Stimulated activated CD4-positive, alpha-beta T cell treated with anti-CD3 and anti-CD28 coated beads, Interleukin-12 subunit alpha, Interleukin-12 subunit beta, amount 100 ng/mL, for 24 hours (primary cell): ENCODE results near the gene FAM81A.
"Not testable (repeated sequence)": the region's sequence is repeated elsewhere in the genome, so short reads cannot be mapped to it uniquely, and the experiment has no call there.

ENCODE experiments used
- DNase-seq, 2 experiments: peaks; one replicate each; pipeline ENCODE4 v3.0.0-alpha.2; 2020; ENCODE audit warnings: low read depth in 2 of 2

Gene FAM81A

DNA sequence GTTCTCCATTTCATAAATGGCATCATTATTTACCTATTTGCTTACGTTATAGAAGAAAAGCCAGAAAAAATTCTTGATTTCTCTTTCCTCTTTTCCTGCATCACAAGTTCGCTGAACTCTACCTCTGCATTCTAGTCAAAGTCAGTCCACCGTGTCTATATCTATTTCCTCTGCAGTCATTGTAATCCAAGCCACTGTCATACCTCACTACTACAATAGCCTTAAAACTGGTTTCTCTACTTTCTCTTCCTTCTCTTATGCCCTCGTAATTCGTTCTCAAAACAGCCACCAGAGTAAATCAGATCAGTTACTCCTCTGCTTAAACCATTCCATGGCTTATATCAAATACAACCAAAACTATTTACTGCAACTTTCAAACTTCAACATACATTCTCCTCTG, 13.4 kb upstream of the FAM81A start:
- DNase-seq = no peak

DNA sequence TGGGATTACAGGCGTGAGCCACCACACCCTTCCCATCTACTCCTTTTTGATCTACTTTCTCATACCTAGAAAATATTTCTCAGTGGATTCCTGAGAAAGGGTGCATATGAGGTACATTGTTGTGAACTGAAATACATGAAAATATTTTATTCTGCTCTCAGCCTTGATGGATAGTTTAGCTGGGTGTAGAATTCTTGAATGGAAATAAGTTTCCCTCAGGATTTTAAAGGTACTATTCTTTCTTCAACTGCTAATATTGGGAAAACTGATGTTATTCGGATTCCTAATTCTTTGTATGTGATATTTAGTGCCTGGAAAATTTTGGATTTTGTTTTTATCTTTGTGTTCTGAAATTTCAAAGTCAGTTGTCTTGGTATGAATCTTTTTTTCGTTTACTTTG, 9.1 kb upstream of the FAM81A start:
- DNase-seq = not testable (repeated sequence)

GRCh38 chr15:59432389-59432788, 5.6 kb upstream of the FAM81A start:
- DNase-seq = no peak

DNA sequence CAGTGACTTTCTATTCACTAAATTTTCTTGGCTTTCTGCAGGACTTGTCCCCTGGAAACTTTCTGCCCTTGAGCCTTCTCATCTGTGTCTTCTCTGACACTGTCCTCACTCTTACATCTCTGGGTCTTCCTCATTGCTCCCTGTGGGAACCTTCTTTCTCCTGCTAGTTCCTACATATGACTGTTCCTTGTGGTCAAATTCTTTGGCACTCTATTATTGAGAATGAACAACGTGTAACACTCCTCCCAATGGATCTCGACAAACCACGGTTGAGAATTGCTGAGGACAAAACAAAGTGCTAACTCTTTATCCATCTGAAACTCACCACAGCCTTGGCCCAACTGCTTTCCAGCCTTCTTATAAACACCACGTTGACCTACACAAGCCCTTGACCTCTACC, 3.5 kb upstream of the FAM81A start:
- DNase-seq = no peak

DNA sequence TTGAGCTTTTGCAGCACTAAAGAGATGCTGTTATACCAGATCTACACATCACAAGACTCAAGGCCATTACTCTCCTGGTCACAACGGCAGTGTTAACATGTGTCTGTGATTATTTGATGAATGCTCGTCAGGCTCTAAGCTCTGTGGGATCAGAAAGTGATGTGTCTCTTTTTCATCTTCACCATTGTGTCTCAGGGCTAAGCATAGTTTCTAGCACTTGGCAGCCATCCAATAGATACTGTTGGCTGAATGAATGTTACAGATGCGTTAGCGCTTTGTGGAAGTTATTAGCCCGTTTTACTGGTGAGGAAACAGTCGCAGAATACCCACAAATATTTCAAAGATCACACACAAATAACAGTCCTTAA, 1.2 kb upstream of the FAM81A start:
- no peak for DNase-seq

- no peak for DNase-seq
Observed at GRCh38 chr15:59437142-59437816, 707 bp upstream of the FAM81A start.

DNA sequence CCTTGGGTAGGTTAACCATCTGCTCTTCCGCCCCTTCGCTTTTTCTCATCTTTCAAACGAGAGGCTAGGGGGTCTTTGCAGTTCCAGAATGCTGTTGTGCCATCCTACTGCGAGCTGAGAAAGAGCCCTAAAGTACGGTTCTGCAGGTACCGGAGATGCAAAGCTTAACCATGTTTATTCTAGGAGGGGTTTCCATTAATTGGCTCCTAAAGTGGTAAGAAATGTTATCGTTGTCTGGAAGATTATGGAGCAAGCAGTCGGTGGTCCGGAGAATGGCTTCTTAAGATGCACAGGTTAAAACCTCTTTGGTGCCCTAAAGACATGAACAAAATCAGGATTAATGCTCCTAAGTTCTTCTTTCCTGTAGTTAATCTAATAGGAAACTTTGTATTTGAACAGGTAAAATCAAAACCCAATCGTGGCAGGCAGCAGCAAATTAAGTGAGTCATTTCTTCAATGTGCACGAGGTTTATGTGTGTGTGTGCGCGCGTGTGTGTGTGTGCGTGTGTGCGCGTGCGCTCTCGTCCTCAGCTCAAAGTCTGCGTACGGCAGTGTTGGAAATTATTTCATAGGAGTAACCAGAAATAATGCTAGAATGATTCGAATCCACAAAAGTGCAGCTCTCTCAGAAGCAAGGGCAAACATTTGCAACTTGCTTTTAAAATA, 772 bp downstream of the FAM81A start:
- no peak for DNase-seq

DNA sequence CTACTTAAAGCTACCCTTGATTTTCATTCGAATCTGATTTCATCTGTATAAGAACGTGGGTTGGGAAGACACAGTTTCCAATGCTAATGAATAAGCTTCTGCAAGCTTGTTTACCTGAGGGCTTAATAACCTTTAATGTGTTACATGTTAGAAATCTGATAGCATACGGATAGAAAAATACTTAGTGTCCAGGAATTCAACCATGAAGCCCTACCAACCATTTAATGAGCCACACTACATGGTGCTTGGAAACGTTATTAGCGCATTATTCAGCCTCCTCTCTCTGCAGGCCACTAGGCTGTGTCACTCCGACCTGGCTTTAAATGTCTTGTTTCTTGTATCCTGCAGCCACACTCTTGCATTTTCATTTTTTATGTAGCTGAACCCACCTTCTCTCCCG, 1.6 kb downstream of the FAM81A start:
- DNase-seq = no peak

DNA sequence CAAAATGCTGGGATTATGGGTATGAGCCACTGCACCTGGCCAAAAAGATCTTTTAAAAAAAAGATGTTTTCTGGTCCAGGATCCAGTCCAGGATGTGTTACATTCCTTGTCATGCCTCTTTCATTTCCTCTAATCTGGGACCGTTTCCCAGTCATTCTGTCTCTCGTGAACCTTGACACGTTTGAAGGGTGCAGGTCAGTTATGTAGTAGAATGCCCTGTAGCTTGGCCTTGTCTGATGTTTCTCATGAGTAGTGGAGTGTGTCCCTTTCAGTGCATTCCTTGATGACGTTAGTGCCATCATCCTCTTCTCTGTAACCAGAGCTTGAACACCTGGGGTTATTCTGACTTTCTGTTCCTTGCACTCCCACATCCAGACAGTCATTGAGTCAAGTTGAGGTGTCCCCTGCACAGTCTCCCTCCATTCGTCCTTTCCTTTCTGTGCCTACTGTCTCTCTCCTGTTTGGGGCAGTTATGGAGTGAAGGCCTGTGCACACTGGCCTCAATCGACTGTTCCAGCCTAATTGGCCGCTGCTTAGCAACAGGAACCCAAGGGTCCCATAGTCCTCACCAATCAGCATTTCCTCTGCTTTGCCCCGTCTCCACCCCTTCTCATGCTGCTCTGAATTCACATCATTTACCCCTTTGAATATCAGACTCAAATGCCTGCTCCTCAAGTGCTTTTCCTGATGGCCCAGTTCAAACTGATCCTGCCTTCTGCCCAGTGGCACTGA, 5.5 kb downstream of the FAM81A start:
- no peak for DNase-seq

DNA sequence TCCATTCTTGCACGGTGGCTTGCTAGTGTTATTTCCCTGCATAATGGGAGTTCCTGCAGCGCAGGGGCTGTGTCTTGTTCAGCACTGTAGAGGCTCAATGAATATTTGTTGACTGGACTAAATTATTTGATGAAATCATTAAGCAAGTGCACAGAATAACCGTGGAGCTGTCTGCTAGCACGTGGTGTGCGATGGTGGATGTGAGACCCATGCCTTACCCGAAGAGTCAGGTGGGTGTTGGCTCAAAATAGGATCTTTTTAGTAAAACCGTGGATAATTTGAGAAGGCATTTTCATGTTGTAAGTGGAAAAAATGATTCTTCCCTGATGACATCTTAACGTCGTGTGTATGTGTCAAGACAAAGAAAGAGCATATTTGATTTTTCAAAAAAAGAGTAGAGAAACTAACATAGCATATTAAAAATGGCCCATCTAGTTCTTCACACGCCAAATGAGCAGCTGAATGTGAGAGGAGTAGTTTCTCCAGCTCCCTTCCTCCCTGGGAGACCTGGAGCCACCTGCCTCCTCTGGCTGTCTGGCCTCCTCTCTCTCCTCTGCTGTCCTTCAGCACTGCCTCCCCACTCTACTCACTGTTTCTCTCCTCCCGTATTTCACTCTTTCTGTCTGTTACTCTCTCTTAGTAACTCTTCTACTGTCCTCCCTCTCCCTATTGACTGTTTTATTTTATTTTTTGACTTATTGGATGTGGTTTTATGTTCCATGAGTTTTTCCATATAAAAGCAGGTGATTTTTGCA, 6.3 kb downstream of the FAM81A start:
- DNase-seq = no peak

DNA sequence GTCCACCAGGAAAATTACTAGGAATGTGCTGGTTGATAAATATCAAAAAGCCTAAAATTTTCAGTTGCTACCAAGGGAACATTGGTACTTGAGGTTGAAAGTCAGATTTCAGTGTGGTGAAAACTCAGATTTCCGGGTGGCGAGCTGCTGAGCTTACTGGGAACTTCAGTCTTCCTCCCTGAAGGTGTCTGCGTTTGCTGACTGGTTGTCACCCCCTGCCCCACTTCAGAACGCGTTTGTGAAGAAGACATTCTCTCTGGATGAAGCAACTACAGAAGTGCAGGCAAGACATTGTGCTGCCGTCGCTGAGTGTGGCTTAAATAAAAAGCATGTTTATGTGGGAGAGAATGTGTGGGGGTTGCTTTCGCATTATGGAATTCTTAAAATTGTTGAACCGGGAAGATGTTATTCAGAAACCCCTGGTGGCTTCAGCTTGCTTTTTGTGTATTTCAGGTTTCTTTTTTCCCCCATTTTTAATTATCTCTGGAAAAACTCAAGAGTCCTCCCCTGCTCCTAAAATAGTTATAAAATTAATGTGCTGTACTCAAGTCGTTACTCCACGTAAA, 7.1 kb downstream of the FAM81A start:
- DNase-seq = no peak

GRCh38 chr15:59446232-59446957, 8.4 kb downstream of the FAM81A start:
- no peak for DNase-seq

- no peak for DNase-seq
Observed at GRCh38 chr15:59447367-59447766, 9.4 kb downstream of the FAM81A start.

- no peak for DNase-seq
Observed at GRCh38 chr15:59448871-59449270, 10.9 kb downstream of the FAM81A start.

- no peak for DNase-seq
Observed at GRCh38 chr15:59453474-59454215, 15.7 kb downstream of the FAM81A start.

DNA sequence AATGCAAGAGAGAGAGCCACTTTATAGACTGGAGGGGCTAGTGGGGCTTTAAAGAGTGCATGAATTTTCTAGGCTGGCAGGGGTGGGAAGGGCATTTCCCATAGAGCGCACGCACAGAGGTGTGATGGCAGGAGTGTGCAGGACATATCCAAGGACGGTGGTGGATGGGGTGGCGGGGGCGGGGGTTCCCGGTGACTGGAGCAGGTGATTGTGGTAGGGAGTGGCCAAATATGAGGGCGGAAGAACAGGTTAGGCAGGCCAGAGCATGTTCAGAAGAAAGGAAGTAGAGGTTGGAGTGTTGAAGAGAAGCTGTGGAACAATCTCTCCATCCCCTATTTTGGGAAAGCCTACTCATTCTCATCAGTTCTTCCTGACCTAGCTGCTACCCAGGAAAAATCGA, 18.1 kb downstream of the FAM81A start:
- DNase-seq = no peak

GRCh38 chr15:59457103-59457502, 19.1 kb downstream of the FAM81A start:
- no peak for DNase-seq

GRCh38 chr15:59461521-59461920, 23.5 kb downstream of the FAM81A start:
- DNase-seq = no peak

DNA sequence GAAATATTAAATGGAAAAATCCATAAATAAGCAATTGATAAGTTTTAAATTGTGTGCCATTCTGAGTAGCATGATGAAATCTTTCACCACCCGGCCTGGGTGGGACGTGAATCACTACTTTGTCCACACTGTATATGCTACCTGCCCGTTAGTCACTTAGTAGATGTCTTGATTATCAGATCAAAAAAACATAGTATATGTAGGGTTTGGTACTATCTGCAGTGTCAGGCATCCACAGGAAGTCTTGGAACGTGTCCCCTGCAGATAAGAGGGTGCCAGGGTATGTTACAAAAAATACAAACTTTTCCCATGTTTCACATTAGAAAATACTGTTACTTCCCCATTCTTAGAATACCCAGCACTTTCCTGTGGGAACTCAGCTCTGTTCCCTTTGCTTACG, 35.2 kb downstream of the FAM81A start:
- DNase-seq = no peak

DNA sequence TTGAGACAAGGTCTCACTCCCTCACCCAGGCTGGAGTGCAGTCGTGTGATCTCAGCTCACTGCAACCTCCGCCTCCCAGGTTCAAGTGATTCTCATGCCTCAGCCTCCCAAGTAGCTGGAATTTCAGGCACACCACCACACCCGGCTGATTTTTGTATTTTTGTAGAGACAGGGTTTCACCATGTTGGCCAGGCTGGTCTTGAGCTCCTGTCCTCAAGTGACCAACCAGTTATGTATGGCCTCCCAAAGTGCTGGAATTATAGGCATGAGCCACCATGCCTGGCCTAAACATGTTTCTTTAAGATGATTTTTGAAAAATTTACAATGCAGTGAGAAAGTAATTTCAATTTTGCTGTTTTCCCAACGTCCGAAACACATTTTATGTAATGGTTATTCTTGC, 37.2 kb downstream of the FAM81A start:
- DNase-seq = not testable (repeated sequence)

GRCh38 chr15:59484399-59484798, 46.4 kb downstream of the FAM81A start:
- DNase-seq = no peak
